CD8-positive, alpha-beta memory T cell (primary cell): ENCODE data around the gene PER3. TPM values are rescaled to one million over a fixed set of nuclear protein-coding genes. Genes with fewer than 3 reads are reported as not detected.

ENCODE experiments used
- CTCF ChIA-PET: fragments of 350-600 bp; sonication (Branson Sonifier 250); formaldehyde crosslinking; loops from one replicate; lab custom pipeline; 2021; ENCODE audit warnings: antibody characterized with exemption; lab: Charles Lee
- POLR2A ChIA-PET: fragments of 350-600 bp; sonication (Branson Sonifier 250); formaldehyde crosslinking; loops from one replicate; lab custom pipeline; 2021; ENCODE audit warnings: antibody characterized with exemption; lab: Charles Lee
- DNase-seq, 5 donors: peaks; one replicate each; pipeline versions ENCODE4 v3.0.0 to v3.0.0-alpha.2; 2020 to 2022; ENCODE audit warnings: mixed read lengths in 1 of 5
- H3K27ac ChIP-seq: one replicate; pipeline ENCODE4 v1.7.0; 2013; ENCODE audit warnings: low read depth, mild to moderate bottlenecking, low read length, moderate library complexity
- H3K27me3 ChIP-seq: 2 replicates; pipeline ENCODE4 v1.7.0; 2013; ENCODE audit warnings: low read length, mild to moderate bottlenecking; ENCODE audit not compliant: insufficient read depth, poor library complexity, severe bottlenecking
- H3K36me3 ChIP-seq: 2 replicates; pipeline ENCODE4 v1.7.0; 2013; ENCODE audit warnings: mild to moderate bottlenecking, low read length, moderate library complexity; ENCODE audit not compliant: insufficient read depth
- H3K4me1 ChIP-seq: 2 replicates; pipeline ENCODE4 v1.7.0; 2013; ENCODE audit warnings: mild to moderate bottlenecking, low read length, moderate library complexity; ENCODE audit not compliant: insufficient read depth
- H3K4me3 ChIP-seq: 2 replicates; pipeline ENCODE4 v1.7.0; 2013; ENCODE audit warnings: mild to moderate bottlenecking, low read length
- H3K9me3 ChIP-seq: 2 replicates; pipeline ENCODE4 v1.7.0; 2013; ENCODE audit warnings: mild to moderate bottlenecking, low read length
- H3K27ac Mint-ChIP-seq, 8 donors: one replicate each; pipeline ENCODE4 v1.8.0; 2020 to 2021; ENCODE audit warnings: mixed read lengths in 8 of 8, mild to moderate bottlenecking in 6 of 8, inconsistent platforms in 3 of 8, moderate library complexity in 3 of 8
- H3K27me3 Mint-ChIP-seq, 2 donors: one replicate each; pipeline ENCODE4 v1.8.0; 2020 to 2021; ENCODE audit warnings: mixed read lengths in 2 of 2, mild to moderate bottlenecking in 1 of 2, moderate library complexity in 1 of 2
- H3K36me3 Mint-ChIP-seq, 3 donors: one replicate each; pipeline ENCODE4 v1.8.0; 2020 to 2021; ENCODE audit warnings: mixed read lengths in 3 of 3, inconsistent platforms in 1 of 3, mild to moderate bottlenecking in 1 of 3
- H3K4me1 Mint-ChIP-seq, 3 donors: one replicate each; pipeline ENCODE4 v1.8.0; 2020 to 2021; ENCODE audit warnings: mixed read lengths in 3 of 3, inconsistent platforms in 1 of 3, mild to moderate bottlenecking in 1 of 3
- H3K4me3 Mint-ChIP-seq, 7 donors: one replicate each; pipeline ENCODE4 v1.8.0; 2020 to 2021; ENCODE audit warnings: mixed read lengths in 7 of 7, mild to moderate bottlenecking in 6 of 7, moderate library complexity in 4 of 7, inconsistent platforms in 2 of 7
- H3K9me3 Mint-ChIP-seq, 5 donors: one replicate each; pipeline ENCODE4 v1.8.0; 2020 to 2022; ENCODE audit warnings: mixed read lengths in 5 of 5, mild to moderate bottlenecking in 3 of 5, moderate library complexity in 2 of 5, inconsistent platforms in 1 of 5
- polyA plus RNA-seq: library from polyadenylated mRNA; unstranded; fragments of 300-500 nt; fragmentation: Illumina TruSeq; gene quantifications from one replicate; pipeline ENCODE4 v1.2.3, GENCODE V29; 2021
- total RNA-seq, 2 experiments: library from RNA; stranded (reverse); gene quantifications; one replicate each; pipeline ENCODE4 v1.2.3, GENCODE V29; 2021

PER3 gene
- 1 to 10 TPM; 4.7 TPM for total RNA-seq
- polyA plus RNA-seq: 6.3 TPM

DNA sequence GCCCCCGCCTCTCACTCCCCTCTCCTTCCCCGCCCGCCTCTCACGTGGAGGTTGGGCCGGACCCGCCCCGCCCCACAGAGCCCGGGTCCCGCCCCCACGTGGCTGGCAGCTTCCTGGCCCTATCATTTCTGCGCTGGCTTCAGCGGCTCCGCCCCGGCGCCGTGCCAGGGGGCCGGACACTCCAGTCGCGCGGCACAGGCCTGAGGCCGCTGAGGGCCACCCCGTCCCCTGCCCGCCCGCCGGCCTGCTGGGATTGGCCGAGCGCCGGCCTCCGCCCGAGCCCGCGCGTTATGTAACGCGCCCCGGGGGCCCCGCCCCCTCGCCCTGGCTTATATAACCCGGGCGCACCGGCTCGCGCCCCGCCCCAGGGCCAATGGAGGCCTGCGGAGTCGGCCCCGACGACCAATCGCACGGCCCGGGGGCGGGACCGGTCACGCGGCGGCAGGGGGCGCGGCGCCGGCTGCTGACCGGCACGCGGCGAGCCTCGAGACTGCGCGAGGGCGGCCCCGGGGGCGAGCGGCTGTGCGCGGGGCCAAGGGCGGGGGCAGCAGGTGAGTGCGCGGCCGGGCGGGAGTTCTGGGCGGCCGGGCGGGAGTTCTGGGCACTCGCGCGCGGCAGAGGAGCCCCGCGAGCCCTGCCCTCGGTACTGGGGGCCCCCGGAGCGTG is at the start of gene PER3:
Gene PER3, plus strand, starts transcription at position 466 of the 666 bp plus-strand sequence. CDS start 587 bp downstream, outside the sequence.
- ChIA-PET POLR2A (no interaction called here), CTCF (no interaction called here)
- H3K4me3 ChIP-seq: peak within 1 kb of the TSS; percentile 52
- H3K27me3 ChIP-seq: no peaks in the 10 kb centered on the region
- peak within 1 kb of the TSS; percentile 65 for H3K27ac ChIP-seq
- peaks cover 25% of the 10 kb centered on the region for H3K4me1 ChIP-seq
- peak within 1 kb of the TSS; percentile 50 to 92 (median 88) for H3K27ac Mint-ChIP-seq
- peaks cover 1 to 36% (median 3%) of the 10 kb centered on the region in 3 donors for H3K36me3 Mint-ChIP-seq
- DNase-seq: peak; percentile 89 to 95 (median 92)
- peaks cover 25 to 35% (median 30%) of the 10 kb centered on the region in 3 donors for H3K4me1 Mint-ChIP-seq
- H3K4me3 Mint-ChIP-seq: peak within 1 kb of the TSS; percentile 68 to 90 (median 77)
- H3K9me3 ChIP-seq: no peaks in the 10 kb centered on the region
- H3K9me3 Mint-ChIP-seq: no peaks in the 10 kb centered on the region
- H3K36me3 ChIP-seq: no peaks in the 10 kb centered on the region
- H3K27me3 Mint-ChIP-seq: no peaks in the 10 kb centered on the region

DNA sequence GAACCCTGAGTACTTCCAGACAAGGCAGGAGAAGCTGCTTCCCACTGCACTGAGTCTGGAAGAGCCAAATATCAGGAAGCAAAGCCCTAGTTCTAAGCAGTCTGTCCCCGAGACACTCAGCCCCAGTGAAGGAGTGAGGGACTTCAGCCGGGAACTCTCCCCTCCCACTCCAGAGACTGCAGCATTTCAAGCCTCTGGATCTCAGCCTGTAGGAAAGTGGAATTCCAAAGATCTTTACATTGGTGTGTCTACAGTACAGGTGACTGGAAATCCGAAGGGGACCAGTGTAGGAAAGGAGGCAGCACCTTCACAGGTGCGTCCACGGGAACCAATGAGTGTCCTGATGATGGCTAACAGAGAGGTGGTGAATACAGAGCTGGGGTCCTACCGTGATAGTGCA is 46.0 kb upstream of the PER3 start:
- Histone ChIP-seq H3K27ac (no peak overlapping the region), H3K36me3 (no peaks in the 10 kb centered on the region), H3K9me3 (no peaks in the 10 kb centered on the region), H3K4me3 (no peak overlapping the region), H3K27me3 (peaks cover 3% of the 10 kb centered on the region), H3K4me1 (no peaks in the 10 kb centered on the region)
- no peak overlapping the region for H3K4me3 Mint-ChIP-seq
- H3K27ac Mint-ChIP-seq: no peak overlapping the region
- peaks cover 0 to 5% (median 3%) of the 10 kb centered on the region in 3 donors for H3K4me1 Mint-ChIP-seq
- peaks cover 10 to 32% of the 10 kb centered on the region in 2 donors for H3K27me3 Mint-ChIP-seq
- no peaks in the 10 kb centered on the region for H3K9me3 Mint-ChIP-seq
- ChIA-PET CTCF (no interaction called here), POLR2A (no interaction called here)
- DNase-seq: no peak
- H3K36me3 Mint-ChIP-seq: peaks cover 0 to 15% (median 0%) of the 10 kb centered on the region in 3 donors

- Histone ChIP-seq H3K27ac (no peak overlapping the region), H3K4me1 (no peaks in the 10 kb centered on the region), H3K27me3 (no peaks in the 10 kb centered on the region), H3K4me3 (no peak overlapping the region), H3K36me3 (no peaks in the 10 kb centered on the region), H3K9me3 (no peaks in the 10 kb centered on the region)
- Mint-ChIP-seq H3K27me3 (peaks cover 7 to 12% of the 10 kb centered on the region in 2 donors), H3K36me3 (peaks cover 0 to 15% (median 0%) of the 10 kb centered on the region in 3 donors), H3K4me1 (peaks cover 3 to 7% (median 5%) of the 10 kb centered on the region in 3 donors), H3K9me3 (no peaks in the 10 kb centered on the region), H3K27ac (no peak overlapping the region), H3K4me3 (no peak overlapping the region)
- no peak for DNase-seq
- ChIA-PET CTCF (interaction anchor here (2.4 kb wide), 1 partner anchor 9 kb away, joined by 12 read pairs; no protein-coding TSS in a partner anchor), POLR2A (no interaction called here)
Observed at GRCh38 chr1:7743346-7743745, 40.7 kb upstream of the PER3 start.

DNA sequence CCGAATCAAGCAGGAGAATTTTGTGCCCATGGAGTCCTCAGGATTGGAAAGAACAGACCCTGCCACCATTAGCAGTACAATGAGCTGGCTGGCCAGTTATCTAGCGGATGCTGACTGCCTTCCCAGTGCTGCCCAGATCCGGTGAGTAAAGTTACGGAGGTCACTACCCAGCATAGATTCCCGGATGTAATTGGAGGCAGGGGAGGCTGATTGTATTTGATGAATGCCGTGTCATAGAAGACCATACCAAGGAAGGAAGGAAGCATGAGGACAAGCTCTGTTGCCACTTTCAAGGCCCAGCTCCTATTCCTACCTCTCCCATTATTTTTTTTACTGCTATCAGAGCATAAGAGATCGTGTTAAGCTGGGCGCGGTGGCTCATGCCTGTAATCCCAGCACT is 39.2 kb upstream of the PER3 start:
- no peak for DNase-seq
- Histone ChIP-seq H3K4me1 (no peaks in the 10 kb centered on the region), H3K9me3 (no peaks in the 10 kb centered on the region), H3K27ac (no peak overlapping the region), H3K4me3 (no peak overlapping the region), H3K36me3 (no peaks in the 10 kb centered on the region), H3K27me3 (no peaks in the 10 kb centered on the region)
- H3K36me3 Mint-ChIP-seq: peaks cover 0 to 1% (median 0%) of the 10 kb centered on the region in 3 donors
- H3K9me3 Mint-ChIP-seq: no peaks in the 10 kb centered on the region
- POLR2A ChIA-PET: no interaction called here
- H3K4me1 Mint-ChIP-seq: peaks cover 5 to 12% (median 5%) of the 10 kb centered on the region in 3 donors
- H3K27me3 Mint-ChIP-seq: peaks cover 3 to 6% of the 10 kb centered on the region in 2 donors
- CTCF ChIA-PET: interaction anchor here (0.8 to 2.0 kb wide), 2 partner anchors 13 to 77 kb away, joined by 3 to 4 read pairs; no protein-coding TSS in a partner anchor
- H3K27ac Mint-ChIP-seq: peak overlapping the region in 1 of 8 donors; percentile 88
- H3K4me3 Mint-ChIP-seq: no peak overlapping the region

DNA sequence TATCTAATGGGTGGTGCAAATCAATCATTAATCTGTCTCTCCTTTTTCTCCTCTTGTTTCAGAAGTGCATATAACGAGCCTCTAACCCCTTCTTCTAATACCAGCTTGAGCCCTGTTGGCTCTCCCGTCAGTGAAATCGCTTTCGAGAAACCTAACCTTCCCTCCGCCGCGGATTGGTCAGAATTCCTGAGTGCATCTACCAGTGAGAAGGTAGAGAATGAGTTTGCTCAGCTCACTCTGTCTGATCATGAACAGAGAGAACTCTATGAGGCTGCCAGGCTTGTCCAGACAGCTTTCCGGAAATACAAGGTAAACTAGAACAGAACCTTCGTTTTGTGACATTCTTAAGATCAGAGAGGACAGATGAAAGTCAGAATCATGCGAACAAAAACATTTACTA is 38.3 kb upstream of the PER3 start:
- Mint-ChIP-seq H3K27me3 (peaks cover 3 to 6% of the 10 kb centered on the region in 2 donors), H3K36me3 (no peaks in the 10 kb centered on the region), H3K9me3 (no peaks in the 10 kb centered on the region)

DNA sequence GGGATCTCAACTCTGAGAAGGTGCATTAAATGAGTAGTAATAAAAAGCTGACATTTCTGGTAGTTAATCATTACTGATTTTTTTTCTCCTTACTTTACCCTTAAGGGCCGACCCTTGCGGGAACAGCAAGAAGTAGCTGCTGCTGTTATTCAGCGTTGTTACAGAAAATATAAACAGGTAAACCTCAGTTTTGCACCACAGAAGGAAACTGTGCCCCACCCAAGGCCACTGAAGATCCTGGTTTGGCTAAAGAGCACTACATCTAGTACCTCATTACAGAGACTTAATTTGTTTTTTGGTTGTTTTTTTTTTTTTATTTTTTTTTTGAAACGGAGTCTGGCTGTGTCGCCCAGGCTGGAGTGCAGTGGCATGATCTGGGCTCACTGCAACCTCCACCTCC is 36.5 kb upstream of the PER3 start:
- no peaks in the 10 kb centered on the region for H3K9me3 Mint-ChIP-seq
- Histone ChIP-seq H3K4me3 (no peak overlapping the region), H3K36me3 (no peaks in the 10 kb centered on the region), H3K27ac (no peak overlapping the region), H3K4me1 (no peaks in the 10 kb centered on the region), H3K27me3 (no peaks in the 10 kb centered on the region), H3K9me3 (no peaks in the 10 kb centered on the region)
- ChIA-PET POLR2A (interaction anchor here (0.7 kb wide), 1 partner anchor 1554 kb away, joined by 6 read pairs; no protein-coding TSS in a partner anchor), CTCF (interaction anchor here (9.0 kb wide), 1 partner anchor 81 kb away, joined by 214 read pairs; no protein-coding TSS in a partner anchor)
- DNase-seq: no peak
- H3K4me1 Mint-ChIP-seq: peaks cover 11 to 27% (median 21%) of the 10 kb centered on the region in 3 donors
- H3K36me3 Mint-ChIP-seq: no peaks in the 10 kb centered on the region
- peak overlapping the region in 1 of 7 donors; percentile 66 for H3K4me3 Mint-ChIP-seq
- peak overlapping the region in 4 of 8 donors; percentile 11 to 73 (median 42) for H3K27ac Mint-ChIP-seq
- H3K27me3 Mint-ChIP-seq: peaks cover 3 to 6% of the 10 kb centered on the region in 2 donors

More for the DNA sequence above, 38.3 kb upstream of the PER3 start:
- H3K27me3 ChIP-seq: no peaks in the 10 kb centered on the region
- Mint-ChIP-seq H3K27ac (peak overlapping the region in 2 of 8 donors; percentile 1 to 41), H3K4me3 (no peak overlapping the region), H3K4me1 (peaks cover 4 to 12% (median 7%) of the 10 kb centered on the region in 3 donors)
- no peaks in the 10 kb centered on the region for H3K4me1 ChIP-seq
- H3K4me3 ChIP-seq: no peak overlapping the region
- no peak overlapping the region for H3K27ac ChIP-seq
- no peaks in the 10 kb centered on the region for H3K36me3 ChIP-seq
- H3K9me3 ChIP-seq: no peaks in the 10 kb centered on the region
- POLR2A ChIA-PET: no interaction called here
- DNase-seq: no peak
- CTCF ChIA-PET: interaction anchor here (2.0 kb wide), 1 partner anchor 78 kb away, joined by 4 read pairs; no protein-coding TSS in a partner anchor

GRCh38 chr1:7749126-7749525 is 35.0 kb upstream of the PER3 start:
- Histone ChIP-seq H3K4me1 (peaks cover 4% of the 10 kb centered on the region), H3K9me3 (no peaks in the 10 kb centered on the region), H3K4me3 (no peak overlapping the region), H3K36me3 (no peaks in the 10 kb centered on the region), H3K27ac (no peak overlapping the region), H3K27me3 (no peaks in the 10 kb centered on the region)
- CTCF ChIA-PET: interaction anchor here (9.0 kb wide), 1 partner anchor 82 kb away, joined by 214 read pairs; no protein-coding TSS in a partner anchor
- POLR2A ChIA-PET: no interaction called here
- H3K36me3 Mint-ChIP-seq: no peaks in the 10 kb centered on the region
- DNase-seq: no peak
- H3K4me1 Mint-ChIP-seq: peaks cover 25 to 43% (median 36%) of the 10 kb centered on the region in 3 donors
- H3K9me3 Mint-ChIP-seq: no peaks in the 10 kb centered on the region
- H3K27me3 Mint-ChIP-seq: peaks cover 3 to 4% of the 10 kb centered on the region in 2 donors
- no peak overlapping the region for H3K27ac Mint-ChIP-seq
- no peak overlapping the region for H3K4me3 Mint-ChIP-seq

GRCh38 chr1:7751174-7751573 is 32.9 kb upstream of the PER3 start:
- no peaks in the 10 kb centered on the region for H3K27me3 ChIP-seq
- no peak for DNase-seq
- no peak overlapping the region for H3K27ac ChIP-seq
- ChIA-PET CTCF (interaction anchor here (1.5 to 9.0 kb wide), 4 partner anchors 9 to 84 kb away, joined by 3 to 214 read pairs (median 12); no protein-coding TSS in a partner anchor), POLR2A (interaction anchor here (0.6 kb wide), 1 partner anchor 16 kb away, joined by 3 read pairs; no protein-coding TSS in a partner anchor)
- Mint-ChIP-seq H3K9me3 (no peaks in the 10 kb centered on the region), H3K27ac (peak overlapping the region in 2 of 8 donors; percentile 16 to 65), H3K4me1 (peaks cover 27 to 45% (median 39%) of the 10 kb centered on the region in 3 donors), H3K27me3 (peaks cover 4% of the 10 kb centered on the region in 2 donors), H3K4me3 (no peak overlapping the region), H3K36me3 (no peaks in the 10 kb centered on the region)
- H3K4me3 ChIP-seq: no peak overlapping the region
- no peaks in the 10 kb centered on the region for H3K36me3 ChIP-seq
- peaks cover 4% of the 10 kb centered on the region for H3K4me1 ChIP-seq
- H3K9me3 ChIP-seq: no peaks in the 10 kb centered on the region
